ENCODE measurements around the gene CCBE1.

DNA sequence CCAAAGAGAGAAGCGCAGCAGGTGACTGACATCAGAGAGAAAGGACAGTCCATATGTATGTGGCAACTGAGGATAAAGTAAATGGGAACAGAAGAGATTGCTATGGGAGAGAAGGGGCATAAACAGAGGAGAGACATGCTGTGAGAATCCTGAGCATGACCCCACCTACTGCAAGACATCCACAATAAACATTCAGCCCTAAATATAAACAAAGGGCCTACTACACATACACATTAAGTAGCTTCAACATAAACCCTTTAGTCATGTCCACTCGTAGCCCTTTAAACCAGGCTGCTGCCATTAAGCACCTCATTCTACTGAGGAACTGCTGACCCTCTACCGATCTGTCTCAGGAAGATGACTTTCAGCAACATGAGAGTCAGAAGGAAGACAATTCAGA, 32.9 kb downstream of the CCBE1 start:
- TF ChIP-seq, protein P1, sequence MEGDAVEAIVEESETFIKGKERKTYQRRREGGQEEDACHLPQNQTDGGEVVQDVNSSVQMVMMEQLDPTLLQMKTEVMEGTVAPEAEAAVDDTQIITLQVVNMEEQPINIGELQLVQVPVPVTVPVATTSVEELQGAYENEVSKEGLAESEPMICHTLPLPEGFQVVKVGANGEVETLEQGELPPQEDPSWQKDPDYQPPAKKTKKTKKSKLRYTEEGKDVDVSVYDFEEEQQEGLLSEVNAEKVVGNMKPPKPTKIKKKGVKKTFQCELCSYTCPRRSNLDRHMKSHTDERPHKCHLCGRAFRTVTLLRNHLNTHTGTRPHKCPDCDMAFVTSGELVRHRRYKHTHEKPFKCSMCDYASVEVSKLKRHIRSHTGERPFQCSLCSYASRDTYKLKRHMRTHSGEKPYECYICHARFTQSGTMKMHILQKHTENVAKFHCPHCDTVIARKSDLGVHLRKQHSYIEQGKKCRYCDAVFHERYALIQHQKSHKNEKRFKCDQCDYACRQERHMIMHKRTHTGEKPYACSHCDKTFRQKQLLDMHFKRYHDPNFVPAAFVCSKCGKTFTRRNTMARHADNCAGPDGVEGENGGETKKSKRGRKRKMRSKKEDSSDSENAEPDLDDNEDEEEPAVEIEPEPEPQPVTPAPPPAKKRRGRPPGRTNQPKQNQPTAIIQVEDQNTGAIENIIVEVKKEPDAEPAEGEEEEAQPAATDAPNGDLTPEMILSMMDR (IDR thresholded peaks at IDR 0.05), result no peak
- no peak for TF ChIP-seq ZFX (IDR thresholded peaks at IDR 0.05; ENCODE audit: borderline replicate concordance)
